H1 (cell line): Measurements from ENCODE around the gene CNOT1. TPM values are rescaled to one million over a fixed set of nuclear protein-coding genes. Genes with fewer than 3 reads are reported as not detected.

Source experiments
- CTCF ChIA-PET: fragments of 300-600 bp; sonication (Branson Sonifier 250); formaldehyde crosslinking; loops from one replicate; lab custom pipeline; 2021; ENCODE audit not compliant: partially characterized antibody; lab: Charles Lee
- POLR2A ChIA-PET: fragments of 300-600 bp; sonication (Branson Sonifier 250); formaldehyde crosslinking; loops from one replicate; lab custom pipeline; 2021; ENCODE audit warnings: inconsistent platforms; ENCODE audit not compliant: partially characterized antibody; lab: Charles Lee
- DNase-seq, 2 experiments: peaks; one replicate each; pipeline versions ENCODE4 v3.0.0 to v3.0.0-alpha.2; 2010 to 2022; ENCODE audit warnings: low spot score in 2 of 2, low read depth in 1 of 2, mixed read lengths in 1 of 2
- FAIRE-seq: peaks from 2 replicates; lab custom pipeline; 2011; peaks lifted over from hg19 to GRCh38; lab: Jason Lieb, UNC
- H2AFZ ChIP-seq: 2 replicates; pipeline ENCODE4 v1.8.1; 2012; ENCODE audit warnings: low read length, inconsistent platforms
- H2AK5ac ChIP-seq: 2 replicates; pipeline ENCODE4 v1.6.1; 2013; ENCODE audit warnings: low read depth, low read length
- H2BK120ac ChIP-seq: replicated peaks from 2 replicates; pipeline ENCODE3; 2013; ENCODE audit warnings: low read depth, low read length, inconsistent platforms
- H2BK12ac ChIP-seq: 2 replicates; pipeline ENCODE4 v1.6.1; 2013; ENCODE audit warnings: low read depth, low read length
- H2BK15ac ChIP-seq: 2 replicates; pipeline ENCODE4 v1.6.1; 2013; ENCODE audit warnings: low read length
- H2BK20ac ChIP-seq: 2 replicates; pipeline ENCODE4 v1.6.1; 2013; ENCODE audit warnings: low read length
- H2BK5ac ChIP-seq: 2 replicates; pipeline ENCODE4 v1.6.1; 2013; ENCODE audit warnings: low read depth, low read length
- H3K14ac ChIP-seq: 2 replicates; pipeline ENCODE4 v1.6.1; 2013; ENCODE audit warnings: inconsistent platforms; ENCODE audit not compliant: insufficient read length
- H3K18ac ChIP-seq: 2 replicates; pipeline ENCODE4 v1.6.1; 2013; ENCODE audit warnings: low read length; ENCODE audit errors: extremely low read depth
- H3K23ac ChIP-seq: 2 replicates; pipeline ENCODE4 v1.6.1; 2013; ENCODE audit warnings: inconsistent platforms; ENCODE audit not compliant: insufficient read length
- H3K23me2 ChIP-seq: 2 replicates; pipeline ENCODE4 v1.6.1; 2013; ENCODE audit warnings: low read depth, low read length
- H3K27ac ChIP-seq: 2 replicates; pipeline ENCODE4 v1.6.1; 2011; ENCODE audit warnings: low read depth, low read length, inconsistent platforms
- H3K27me3 ChIP-seq, 4 experiments: replicated peaks in 1 of 4; 1 replicate in 1 of 4; 2 replicates in 3 of 4; pipeline versions ENCODE4 v1.6.1 to v1.8.1; 2011 to 2013; ENCODE audit warnings: low read length in 3 of 4, mild to moderate bottlenecking in 3 of 4, inconsistent platforms in 2 of 4, mixed read lengths in 2 of 4, moderate library complexity in 1 of 4; ENCODE audit not compliant: control insufficient read depth in 3 of 4, insufficient read depth in 3 of 4; ENCODE audit errors: extremely low read depth in 1 of 4
- H3K36me3 ChIP-seq, 4 experiments: 2 replicates each; pipeline versions ENCODE4 v1.6.1 to v1.8.1; 2011 to 2013; ENCODE audit warnings: mild to moderate bottlenecking in 4 of 4, low read length in 3 of 4, moderate library complexity in 2 of 4, control low read depth in 1 of 4, inconsistent platforms in 1 of 4; ENCODE audit not compliant: insufficient read depth in 4 of 4, control insufficient read depth in 2 of 4
- H3K4ac ChIP-seq: replicated peaks from 2 replicates; pipeline ENCODE3; 2013; ENCODE audit warnings: low read length, low read depth, mixed read lengths, inconsistent platforms; ENCODE audit not compliant: insufficient read length
- H3K4me1 ChIP-seq, 4 experiments: replicated peaks in 1 of 4; 1 replicate in 1 of 4; 2 replicates in 3 of 4; pipeline versions ENCODE4 v1.6.1 to v1.8.1; 2011 to 2013; ENCODE audit warnings: low read length in 3 of 4, inconsistent platforms in 2 of 4, mixed read lengths in 1 of 4; ENCODE audit not compliant: insufficient read depth in 4 of 4, control insufficient read depth in 3 of 4
- H3K4me2 ChIP-seq, 2 experiments: 2 replicates each; pipeline versions ENCODE4 v1.6.1 to v1.8.1; 2011 to 2013; ENCODE audit warnings: low read depth in 2 of 2, low read length in 2 of 2, control low read depth in 1 of 2, inconsistent platforms in 1 of 2, mild to moderate bottlenecking in 1 of 2; ENCODE audit not compliant: insufficient read depth in 1 of 2
- H3K4me3 ChIP-seq, 4 experiments: fragments of 200-600, 300-600 bp in 1 of 4; sonication (generic), shearing (Covaris generic), sonication (Bioruptor Twin) in 1 of 4; 2 replicates each; pipeline versions ENCODE4 v1.5.1 to v1.8.1; 2011 to 2016; ENCODE audit warnings: low read length in 4 of 4, low read depth in 3 of 4, control low read depth in 2 of 4, inconsistent platforms in 2 of 4, mild to moderate bottlenecking in 2 of 4, mixed read lengths in 1 of 4, moderate library complexity in 1 of 4; ENCODE audit not compliant: insufficient read depth in 2 of 4; ENCODE audit errors: extremely low read depth in 1 of 4
- H3K56ac ChIP-seq: replicated peaks from 2 replicates; pipeline ENCODE3; 2013; ENCODE audit warnings: low read depth, mild to moderate bottlenecking, mixed read lengths, low read length, inconsistent platforms; ENCODE audit not compliant: insufficient read length
- H3K79me1 ChIP-seq: 2 replicates; pipeline ENCODE4 v1.6.1; 2013; ENCODE audit warnings: low read depth, low read length, control low read depth
- H3K79me2 ChIP-seq, 2 experiments: 2 replicates each; pipeline versions ENCODE4 v1.6.1 to v1.8.1; 2012 to 2013; ENCODE audit warnings: low read length in 2 of 2, mild to moderate bottlenecking in 2 of 2, inconsistent platforms in 1 of 2; ENCODE audit not compliant: insufficient read depth in 2 of 2, control insufficient read depth in 1 of 2
- H3K9ac ChIP-seq, 4 experiments: replicated peaks in 1 of 4; 1 replicate in 1 of 4; 2 replicates in 3 of 4; pipeline versions ENCODE4 v1.6.1 to v1.8.1; 2011 to 2013; ENCODE audit warnings: low read depth in 3 of 4, low read length in 3 of 4, control low read depth in 2 of 4, mild to moderate bottlenecking in 2 of 4, moderate library complexity in 2 of 4, inconsistent platforms in 1 of 4; ENCODE audit errors: extremely low read depth in 1 of 4
- H3K9me3 ChIP-seq, 2 experiments: 2 replicates each; pipeline versions ENCODE4 v1.6.1 to v1.8.1; 2012 to 2013; ENCODE audit warnings: mild to moderate bottlenecking in 2 of 2, moderate library complexity in 2 of 2, control low read depth in 1 of 2, inconsistent platforms in 1 of 2, low read depth in 1 of 2, low read length in 1 of 2, mixed read lengths in 1 of 2; ENCODE audit not compliant: insufficient read depth in 2 of 2
- H4K20me1 ChIP-seq, 2 experiments: replicated peaks in 1 of 2; 2 replicates each; pipeline versions ENCODE3 to v1.8.1; 2011 to 2013; ENCODE audit warnings: inconsistent platforms in 2 of 2, low read length in 2 of 2, mild to moderate bottlenecking in 1 of 2; ENCODE audit not compliant: insufficient read depth in 2 of 2, control insufficient read depth in 1 of 2
- H4K5ac ChIP-seq: 2 replicates; pipeline ENCODE4 v1.6.1; 2013; ENCODE audit warnings: low read length, low read depth, mixed read lengths, inconsistent platforms; ENCODE audit not compliant: insufficient read length
- H4K8ac ChIP-seq: 2 replicates; pipeline ENCODE4 v1.8.0; 2013; ENCODE audit warnings: mild to moderate bottlenecking, moderate library complexity, low read length, inconsistent platforms; ENCODE audit not compliant: insufficient read depth; ENCODE audit errors: extremely low read depth
- H4K91ac ChIP-seq: replicated peaks from 2 replicates; pipeline ENCODE3; 2013; ENCODE audit warnings: low read length, mixed read lengths, inconsistent platforms; ENCODE audit not compliant: insufficient read length
- BACH1 ChIP-seq: IDR thresholded peaks from 2 replicates; pipeline ENCODE4 v1.6.1; 2012; ENCODE audit warnings: low read length, improper control_type of control experiment
- CBX8 ChIP-seq: fragments of 300-800, 300-1000 bp; sonication (generic); IDR thresholded peaks from 2 replicates; pipeline ENCODE4 v1.7.1; 2016; ENCODE audit warnings: low read depth, low read length, borderline replicate concordance
- CEBPB ChIP-seq: IDR thresholded peaks from 2 replicates; pipeline ENCODE4 v1.6.1; 2012; ENCODE audit warnings: low read depth, low read length
- CHD1 ChIP-seq: IDR thresholded peaks from 2 replicates; pipeline ENCODE4 v1.6.1; 2012; ENCODE audit warnings: low read depth, low read length, improper control_type of control experiment
- JUND ChIP-seq: IDR thresholded peaks from 2 replicates; pipeline ENCODE4 v1.6.1; 2011; ENCODE audit warnings: mild to moderate bottlenecking, improper control_type of control experiment, low read length
- KDM1A ChIP-seq: fragments of 200-600, 300-600 bp; sonication (generic); IDR thresholded peaks from 2 replicates; pipeline ENCODE4 v1.7.1; 2016; ENCODE audit warnings: mild to moderate bottlenecking, low read length, borderline replicate concordance
- RBBP5 ChIP-seq: IDR thresholded peaks from 2 replicates; pipeline ENCODE4 v1.7.1; 2012; ENCODE audit warnings: low read depth, mild to moderate bottlenecking, inconsistent platforms, low read length, moderate library complexity, borderline replicate concordance
- RFX5 ChIP-seq: IDR thresholded peaks from 2 replicates; pipeline ENCODE4 v1.6.1; 2011; ENCODE audit warnings: low read depth, low read length, improper control_type of control experiment, borderline replicate concordance
- SAP30 ChIP-seq: fragments of 300-600 bp; sonication (generic); IDR thresholded peaks from 2 replicates; pipeline ENCODE4 v1.7.1; 2012; ENCODE audit warnings: low read length, moderate library complexity, mild to moderate bottlenecking, inconsistent platforms; ENCODE audit not compliant: insufficient read depth, insufficient replicate concordance
- SIN3A ChIP-seq, 2 experiments: IDR thresholded peaks in 1 of 2; conservative IDR thresholded peaks in 1 of 2; 2 replicates each; pipeline ENCODE4 v1.6.1; 2011 to 2012; ENCODE audit warnings: low read length in 2 of 2, improper control_type of control experiment in 1 of 2, low read depth in 1 of 2, mild to moderate bottlenecking in 1 of 2
- SIX5 ChIP-seq: IDR thresholded peaks from 2 replicates; pipeline ENCODE4 v1.6.1; 2011; ENCODE audit warnings: mild to moderate bottlenecking, low read depth, low read length
- SRF ChIP-seq: IDR thresholded peaks from 2 replicates; pipeline ENCODE4 v1.6.1; 2011; ENCODE audit warnings: mild to moderate bottlenecking, low read depth, low read length, moderate library complexity
- TBP ChIP-seq: IDR thresholded peaks from 2 replicates; pipeline ENCODE4 v1.6.1; 2011; ENCODE audit warnings: low read depth, low read length, improper control_type of control experiment
- polyA plus RNA-seq, 7 experiments: library from polyadenylated mRNA; depleted of rRNA in 3 of 7; stranded (reverse) in 5 of 7; unstranded in 2 of 7; fragments of >200 nt in 5 of 7; fragments of 200-250 nt in 2 of 7; gene quantifications; 1 replicate in 5 of 7; 2 replicates in 1 of 7; 4 replicates in 1 of 7; pipeline versions ENCODE4 v1.2.1 to v1.2.3, GENCODE V29; 2011 to 2013; ENCODE audit warnings: missing spikeins in 2 of 7, mixed read lengths in 2 of 7
- total RNA-seq: library from RNA; stranded (reverse); fragmentation: NEBNext Ultra II Directional; extraction: Animal tissue kit (Norgen Biotek cat#: 25700); gene quantifications from 2 replicates; pipeline ENCODE4 v1.2.1, GENCODE V29; 2021

The CNOT1 gene
- total and polyA plus RNA-seq, 2 of the 8 experiments (the other 6 are each of a cell fraction or from before 2014, with no cell fraction given), result 306 to 319 TPM

DNA sequence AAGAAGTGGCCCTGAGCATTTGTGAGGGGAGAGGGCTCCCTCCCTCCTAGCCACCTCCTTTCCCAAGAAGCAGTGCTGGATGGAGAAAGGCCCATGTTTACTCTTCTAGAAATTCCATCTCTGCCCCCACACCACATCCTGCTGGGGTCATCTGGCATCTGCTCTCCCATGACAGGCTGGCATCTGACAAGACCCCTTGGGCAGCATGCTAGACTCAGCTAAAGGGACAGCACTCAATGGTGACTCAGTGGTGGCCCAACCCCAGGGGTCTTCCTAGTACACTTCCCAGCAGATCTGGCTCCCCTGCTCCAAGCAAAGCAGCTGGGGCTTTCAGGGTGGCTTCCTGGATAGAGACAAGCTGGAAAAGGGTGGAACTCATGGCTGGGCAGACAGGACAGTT is 40.6 kb upstream of the CNOT1 start:
- H3K23ac ChIP-seq, result no peak overlapping the region
- H2BK20ac ChIP-seq, result no peak overlapping the region
- TF ChIP-seq SIX5 (no peak), BACH1 (no peak), RFX5 (no peak), TBP (no peak), JUND (no peak), KDM1A (no peak), CHD1 (no peak), SIN3A (conservative IDR thresholded peaks at IDR 0.05 in 1 of 2, IDR thresholded peaks at IDR 0.05 in 1 of 2; ENCODE audit: low read depth in 1 of 2, low read length in 2 of 2) (no peak), SAP30 (no peak), CBX8 (no peak), RBBP5 (no peak), SRF (no peak), CEBPB (no peak)
- H3K4me1 ChIP-seq, result no peaks in the 10 kb centered on the region
- no peak overlapping the region for H3K18ac ChIP-seq
- no peaks in the 10 kb centered on the region for H4K20me1 ChIP-seq
- no peak overlapping the region for H2AFZ ChIP-seq
- H2AK5ac ChIP-seq, result no peak overlapping the region
- no peak overlapping the region for H3K14ac ChIP-seq
- no peaks in the 10 kb centered on the region for H3K79me1 ChIP-seq
- H3K9me3 ChIP-seq, result no peaks in the 10 kb centered on the region
- H4K91ac ChIP-seq, result no peak overlapping the region
- ChIA-PET POLR2A (no interaction called here), CTCF (interaction anchor here (1.2 kb wide), 1 partner anchor 86 kb away, joined by 3 read pairs; no protein-coding TSS in a partner anchor)
- no peak overlapping the region for H4K5ac ChIP-seq
- no peak overlapping the region for H3K4me2 ChIP-seq
- no peak overlapping the region for H3K4ac ChIP-seq
- no peaks in the 10 kb centered on the region for H3K79me2 ChIP-seq
- no peak overlapping the region for H2BK15ac ChIP-seq
- H2BK5ac ChIP-seq, result no peak overlapping the region; the same call in 1 of the 2 replicates
- H3K56ac ChIP-seq, result no peak overlapping the region
- no peak overlapping the region for H3K27ac ChIP-seq
- H3K23me2 ChIP-seq, result peaks cover 2% of the 10 kb centered on the region; the same call in 1 of the 2 replicates
- no peak overlapping the region for H3K4me3 ChIP-seq
- DNase-seq, result no peak
- H4K8ac ChIP-seq, result no peak overlapping the region
- no peaks in the 10 kb centered on the region for H3K27me3 ChIP-seq
- peaks cover 2 to 13% (median 5%) of the 10 kb centered on the region in 4 experiments; a peak in 6 of 8 replicates for H3K36me3 ChIP-seq
- no peak overlapping the region for H2BK12ac ChIP-seq
- H2BK120ac ChIP-seq, result no peak overlapping the region
- FAIRE-seq, result no peak
- no peak overlapping the region for H3K9ac ChIP-seq
